Progenitor cell of endocrine pancreas (in vitro differentiated cells): Measurements from ENCODE around the gene SNTN. TPM values are rescaled to one million over a fixed set of nuclear protein-coding genes. Genes with fewer than 3 reads are reported as not detected.

ENCODE experiments used
- DNase-seq: peaks from one replicate; pipeline ENCODE4 v3.0.0; 2021; ENCODE audit warnings: low spot score; ENCODE audit not compliant: unreplicated experiment
- H3K27ac Mint-ChIP-seq: 2 replicates; pipeline ENCODE4 v1.8.0; 2021; ENCODE audit warnings: mild to moderate bottlenecking, moderate library complexity, mixed read lengths
- H3K27me3 Mint-ChIP-seq: 2 replicates; pipeline ENCODE4 v1.8.0; 2021; ENCODE audit warnings: mixed read lengths
- H3K36me3 Mint-ChIP-seq: 2 replicates; pipeline ENCODE4 v1.8.0; 2022; ENCODE audit warnings: mixed read lengths; ENCODE audit not compliant: insufficient read depth
- H3K4me1 Mint-ChIP-seq: 2 replicates; pipeline ENCODE4 v1.8.0; 2021; ENCODE audit warnings: low read depth, mixed read lengths
- H3K4me3 Mint-ChIP-seq: 2 replicates; pipeline ENCODE4 v1.8.0; 2021; ENCODE audit warnings: low read depth, mild to moderate bottlenecking, moderate library complexity, mixed read lengths
- H3K9me3 Mint-ChIP-seq: 2 replicates; pipeline ENCODE4 v1.8.0; 2021; ENCODE audit warnings: low read depth, mixed read lengths
- CTCF ChIP-seq: fragments of 200-600 bp; sonication (generic); IDR thresholded peaks from one replicate; pipeline ENCODE4 v1.5.0; 2021; ENCODE audit warnings: antibody characterized with exemption, mild to moderate bottlenecking; ENCODE audit not compliant: unreplicated experiment
- total RNA-seq: library from RNA; stranded (reverse); gene quantifications from 2 replicates; pipeline ENCODE4 v1.2.1, GENCODE V29; 2021

Gene SNTN
- total RNA-seq, 1 donor from 2014 or later = 0.26 TPM

- no peak overlapping the region for H3K4me3 Mint-ChIP-seq
- no peak overlapping the region for H3K27ac Mint-ChIP-seq
- TF ChIP-seq CTCF = no peak
- peaks cover 2% of the 10 kb centered on the region for H3K36me3 Mint-ChIP-seq
- H3K27me3 Mint-ChIP-seq = no peaks in the 10 kb centered on the region
- peaks cover 7% of the 10 kb centered on the region for H3K9me3 Mint-ChIP-seq
- DNase-seq = no peak
- peaks cover 21% of the 10 kb centered on the region for H3K4me1 Mint-ChIP-seq
These were observed 2.5 kb downstream of the SNTN start for GRCh38 chr3:63654931-63655330.

- H3K27me3 Mint-ChIP-seq = no peaks in the 10 kb centered on the region
- no peak overlapping the region for H3K4me3 Mint-ChIP-seq
- TF ChIP-seq CTCF = no peak
- H3K9me3 Mint-ChIP-seq = peaks cover 7% of the 10 kb centered on the region
- no peak overlapping the region for H3K27ac Mint-ChIP-seq
- peaks cover 2% of the 10 kb centered on the region for H3K36me3 Mint-ChIP-seq
- peaks cover 21% of the 10 kb centered on the region for H3K4me1 Mint-ChIP-seq
- DNase-seq = no peak
These were observed 3.0 kb downstream of the SNTN start for GRCh38 chr3:63655519-63655918.

- Mint-ChIP-seq H3K27ac (no peak overlapping the region), H3K4me3 (no peak overlapping the region), H3K36me3 (peaks cover 2% of the 10 kb centered on the region), H3K9me3 (peaks cover 7% of the 10 kb centered on the region), H3K27me3 (no peaks in the 10 kb centered on the region), H3K4me1 (peaks cover 21% of the 10 kb centered on the region)
- DNase-seq = no peak
- TF ChIP-seq CTCF = no peak
These were observed 4.3 kb downstream of the SNTN start for GRCh38 chr3:63656786-63657185.

- no peak for DNase-seq
- Mint-ChIP-seq H3K36me3 (no peaks in the 10 kb centered on the region), H3K4me3 (no peak overlapping the region), H3K27ac (no peak overlapping the region), H3K27me3 (no peaks in the 10 kb centered on the region), H3K4me1 (peaks cover 9% of the 10 kb centered on the region), H3K9me3 (no peaks in the 10 kb centered on the region)
- peak; percentile 40 for TF ChIP-seq CTCF
These were observed 8.8 kb downstream of the SNTN start for GRCh38 chr3:63661242-63661641.

- Mint-ChIP-seq H3K36me3 (no peaks in the 10 kb centered on the region), H3K9me3 (no peaks in the 10 kb centered on the region), H3K4me3 (no peak overlapping the region)
These were observed 9.5 kb downstream of the SNTN start for GRCh38 chr3:63662011-63662410.

More at GRCh38 chr3:63662011-63662410, 9.5 kb downstream of the SNTN start:
- H3K27ac Mint-ChIP-seq = no peak overlapping the region
- H3K27me3 Mint-ChIP-seq = no peaks in the 10 kb centered on the region
- no peak for DNase-seq
- TF ChIP-seq CTCF = no peak
- H3K4me1 Mint-ChIP-seq = peaks cover 9% of the 10 kb centered on the region
